Body of pancreas (tissue), 4 donors: ENCODE data around the gene ZDHHC17.

Source experiments
- CTCF ChIP-seq, 7 experiments: fragments of 450-650 bp in 4 of 7; fragments of 200-600 bp in 3 of 7; sonication (generic) in 3 of 7; IDR thresholded peaks; one replicate each; pipeline ENCODE4 v1.5.1; 2016 to 2019; ENCODE audit warnings: antibody characterized with exemption in 7 of 7
- POLR2A ChIP-seq, 3 donors: fragments of 450-650 bp; IDR thresholded peaks; one replicate each; pipeline ENCODE4 v1.6.1; 2016; ENCODE audit warnings: antibody characterized with exemption in 3 of 3, mild to moderate bottlenecking in 2 of 3

- TF ChIP-seq CTCF (IDR thresholded peaks at IDR 0.05) (no peak), POLR2A (IDR thresholded peaks at IDR 0.05) (no peak)
Measured at GRCh38 chr12:76882367-76882766, 118.5 kb downstream of the ZDHHC17 start.
